Ascending aorta (tissue), 2 donors: ENCODE measurements around the gene LRP1B. TPM values are rescaled to one million over a fixed set of nuclear protein-coding genes. Genes with fewer than 3 reads are reported as not detected.

ENCODE experiments used
- DNase-seq, 2 donors: peaks; one replicate each; pipeline ENCODE4 v3.0.0-alpha.2; 2019; ENCODE audit warnings: low spot score in 2 of 2
- H3K27ac ChIP-seq, 2 donors: fragments of 200-600 bp; sonication (generic); one replicate each; pipeline ENCODE4 v1.5.1; 2016 to 2017; ENCODE audit warnings: mild to moderate bottlenecking in 1 of 2
- H3K27me3 ChIP-seq: fragments of 200-600 bp; sonication (generic); one replicate; pipeline ENCODE4 v1.5.1; 2017
- H3K36me3 ChIP-seq, 2 donors: fragments of 200-600 bp; sonication (generic); one replicate each; pipeline ENCODE4 v1.5.1; 2016
- H3K4me1 ChIP-seq, 2 donors: fragments of 200-600 bp; sonication (generic); one replicate each; pipeline ENCODE4 v1.5.1; 2016 to 2017; ENCODE audit warnings: mild to moderate bottlenecking in 1 of 2
- H3K4me3 ChIP-seq, 2 donors: fragments of 200-600 bp; sonication (generic); one replicate each; pipeline ENCODE4 v1.5.1; 2016 to 2017; ENCODE audit warnings: mild to moderate bottlenecking in 1 of 2
- H3K9me3 ChIP-seq, 2 donors: fragments of 200-600 bp; sonication (generic); one replicate each; pipeline ENCODE4 v1.5.1; 2016
- intact Hi-C: fragments of 100-400 bp; cut with DNase I; formaldehyde crosslinking; loops from one replicate; pipeline ENCODE4 v1.15.1; 2023
- total RNA-seq: library from RNA; depleted of rRNA; stranded (reverse); fragments of >200 nt; gene quantifications from one replicate; pipeline ENCODE4 v1.1.0, GENCODE V29; 2016
- TF ChIP-seq, protein P1 (sequence below), 3 experiments: fragments of 200-600 bp in 2 of 3; fragments of 450-650 bp in 1 of 3; sonication (generic) in 2 of 3; IDR thresholded peaks; one replicate each; pipeline ENCODE4 v1.5.1; 2016 to 2019; ENCODE audit warnings: antibody characterized with exemption in 3 of 3, mild to moderate bottlenecking in 1 of 3, moderate library complexity in 1 of 3

LRP1B gene
- total RNA-seq, 1 donor from 2014 or later: not detected

DNA sequence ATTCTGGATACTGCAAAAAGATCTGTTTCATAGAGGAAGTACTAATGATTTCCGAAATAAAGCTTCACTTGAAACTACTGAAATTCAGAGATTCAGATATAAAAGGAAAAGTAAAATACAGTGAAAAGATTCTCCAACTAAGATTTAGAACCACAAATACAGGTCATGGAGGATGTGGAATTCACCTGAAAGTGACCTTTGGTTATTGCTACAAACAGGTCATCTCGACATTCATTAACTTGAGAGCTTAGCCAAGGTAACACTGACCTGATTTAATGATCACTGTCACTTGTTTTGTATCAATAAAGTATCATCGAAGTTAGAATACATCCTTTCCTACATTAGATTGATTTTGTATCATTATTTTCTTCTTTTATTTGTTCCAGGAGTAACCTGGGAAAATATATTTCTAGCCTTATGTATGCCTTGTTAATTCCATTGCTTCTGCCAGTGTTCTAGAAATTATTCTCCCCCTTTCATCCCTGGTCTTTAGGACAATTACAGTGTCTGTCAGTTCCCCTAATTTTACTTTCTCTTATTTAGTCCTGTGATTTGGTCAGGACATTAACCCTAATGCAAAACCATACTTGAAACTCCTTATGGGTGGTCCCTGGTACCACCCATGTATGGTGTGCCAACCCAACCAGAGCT is 420.1 kb downstream of the LRP1B start:
- no peaks in the 10 kb centered on the region for H3K9me3 ChIP-seq
- no peak overlapping the region for H3K4me3 ChIP-seq
- DNase-seq: no peak
- no peak overlapping the region for H3K27ac ChIP-seq
- no peaks in the 10 kb centered on the region for H3K27me3 ChIP-seq
- TF ChIP-seq, protein P1, sequence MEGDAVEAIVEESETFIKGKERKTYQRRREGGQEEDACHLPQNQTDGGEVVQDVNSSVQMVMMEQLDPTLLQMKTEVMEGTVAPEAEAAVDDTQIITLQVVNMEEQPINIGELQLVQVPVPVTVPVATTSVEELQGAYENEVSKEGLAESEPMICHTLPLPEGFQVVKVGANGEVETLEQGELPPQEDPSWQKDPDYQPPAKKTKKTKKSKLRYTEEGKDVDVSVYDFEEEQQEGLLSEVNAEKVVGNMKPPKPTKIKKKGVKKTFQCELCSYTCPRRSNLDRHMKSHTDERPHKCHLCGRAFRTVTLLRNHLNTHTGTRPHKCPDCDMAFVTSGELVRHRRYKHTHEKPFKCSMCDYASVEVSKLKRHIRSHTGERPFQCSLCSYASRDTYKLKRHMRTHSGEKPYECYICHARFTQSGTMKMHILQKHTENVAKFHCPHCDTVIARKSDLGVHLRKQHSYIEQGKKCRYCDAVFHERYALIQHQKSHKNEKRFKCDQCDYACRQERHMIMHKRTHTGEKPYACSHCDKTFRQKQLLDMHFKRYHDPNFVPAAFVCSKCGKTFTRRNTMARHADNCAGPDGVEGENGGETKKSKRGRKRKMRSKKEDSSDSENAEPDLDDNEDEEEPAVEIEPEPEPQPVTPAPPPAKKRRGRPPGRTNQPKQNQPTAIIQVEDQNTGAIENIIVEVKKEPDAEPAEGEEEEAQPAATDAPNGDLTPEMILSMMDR (IDR thresholded peaks at IDR 0.05): no peak
- intact Hi-C loops: no loop called here
- H3K4me1 ChIP-seq: no peaks in the 10 kb centered on the region
- no peaks in the 10 kb centered on the region for H3K36me3 ChIP-seq

- intact Hi-C loops: no loop called here
- no peak for DNase-seq
Observed at GRCh38 chr2:141709756-141710155, 421.1 kb downstream of the LRP1B start.

DNA sequence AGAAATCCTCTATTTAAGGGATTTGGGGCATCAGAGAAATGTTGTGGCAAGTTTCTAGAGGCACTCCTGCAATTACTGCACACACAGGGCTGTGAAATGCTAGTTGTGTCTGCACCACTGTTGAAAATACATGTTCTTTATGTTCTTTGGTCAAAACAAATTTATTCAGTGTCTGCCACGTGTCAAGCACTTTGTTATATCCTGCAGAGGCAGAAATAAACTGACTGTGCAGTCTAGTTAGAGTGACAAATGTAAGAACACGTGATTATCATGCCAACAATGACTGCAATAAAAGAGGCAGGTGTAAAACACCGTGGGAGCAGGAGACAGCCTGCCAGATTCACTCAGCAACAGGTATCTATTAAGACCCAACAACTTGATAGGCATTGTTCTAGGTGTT is 423.3 kb downstream of the LRP1B start:
- H3K4me1 ChIP-seq: no peaks in the 10 kb centered on the region
- TF ChIP-seq, protein P1 (IDR thresholded peaks at IDR 0.05): no peak
- no peaks in the 10 kb centered on the region for H3K27me3 ChIP-seq
- intact Hi-C loops: no loop called here
- no peaks in the 10 kb centered on the region for H3K9me3 ChIP-seq
- H3K4me3 ChIP-seq: no peak overlapping the region
- H3K27ac ChIP-seq: no peak overlapping the region
- no peak for DNase-seq
- H3K36me3 ChIP-seq: no peaks in the 10 kb centered on the region

More at GRCh38 chr2:141709756-141710155, 421.1 kb downstream of the LRP1B start:
- no peaks in the 10 kb centered on the region for H3K4me1 ChIP-seq
- no peak overlapping the region for H3K4me3 ChIP-seq
- TF ChIP-seq, protein P1 (IDR thresholded peaks at IDR 0.05): no peak
- no peaks in the 10 kb centered on the region for H3K36me3 ChIP-seq
- H3K27ac ChIP-seq: no peak overlapping the region
- H3K9me3 ChIP-seq: no peaks in the 10 kb centered on the region
- no peaks in the 10 kb centered on the region for H3K27me3 ChIP-seq

DNA sequence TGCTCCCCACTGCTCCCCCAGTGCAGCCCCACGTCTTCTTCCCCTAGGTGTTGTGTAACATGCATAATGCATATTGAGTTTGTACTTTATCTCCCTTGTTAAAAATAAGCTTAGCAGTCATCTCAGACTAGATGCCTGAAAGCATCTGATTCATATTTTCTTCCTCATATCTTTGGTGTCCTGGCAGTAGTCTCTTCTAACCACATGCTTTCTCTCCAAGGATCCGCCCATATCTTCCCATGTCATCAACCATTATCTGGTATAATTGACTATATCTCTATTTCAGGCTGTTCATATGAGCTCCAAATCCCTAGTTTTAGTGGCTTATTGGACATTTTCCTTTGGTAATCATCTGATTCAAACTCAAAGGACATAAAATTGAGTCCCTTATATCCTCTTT is 426.3 kb downstream of the LRP1B start:
- no peak overlapping the region for H3K4me3 ChIP-seq
- TF ChIP-seq, protein P1 (IDR thresholded peaks at IDR 0.05): no peak
- no peaks in the 10 kb centered on the region for H3K9me3 ChIP-seq
- H3K27ac ChIP-seq: no peak overlapping the region
- H3K4me1 ChIP-seq: no peaks in the 10 kb centered on the region
- no peaks in the 10 kb centered on the region for H3K36me3 ChIP-seq
- no peak for DNase-seq
- intact Hi-C loops: no loop called here
- no peaks in the 10 kb centered on the region for H3K27me3 ChIP-seq

DNA sequence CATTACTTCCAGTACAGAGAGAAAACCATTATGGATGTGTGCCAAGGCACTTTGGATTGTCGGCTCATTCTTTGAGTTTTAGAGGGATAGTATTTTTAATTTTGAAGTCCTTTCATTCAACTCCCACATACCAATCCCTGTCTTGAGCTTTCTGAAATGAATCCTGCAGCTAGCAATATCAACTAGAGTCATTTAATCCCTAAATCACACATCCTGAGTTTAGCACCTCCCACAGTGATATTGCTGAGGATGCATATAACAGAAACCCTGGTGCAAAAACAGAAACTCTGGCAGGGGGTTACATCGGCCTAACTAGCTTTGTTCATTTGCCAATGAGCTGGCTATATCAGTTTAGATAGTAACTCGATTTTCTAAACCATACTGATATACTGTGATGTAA is 427.3 kb downstream of the LRP1B start:
- H3K36me3 ChIP-seq: no peaks in the 10 kb centered on the region
- TF ChIP-seq, protein P1 (IDR thresholded peaks at IDR 0.05): no peak
- H3K27me3 ChIP-seq: no peaks in the 10 kb centered on the region
- no peaks in the 10 kb centered on the region for H3K4me1 ChIP-seq
- no peak overlapping the region for H3K4me3 ChIP-seq
- H3K27ac ChIP-seq: no peak overlapping the region
- H3K9me3 ChIP-seq: no peaks in the 10 kb centered on the region
- no peak for DNase-seq
- intact Hi-C loops: no loop called here

- TF ChIP-seq, protein P1 (IDR thresholded peaks at IDR 0.05): no peak
- intact Hi-C loops: no loop called here
- DNase-seq: no peak
- H3K4me3 ChIP-seq: no peak overlapping the region
- H3K36me3 ChIP-seq: no peaks in the 10 kb centered on the region
- H3K27ac ChIP-seq: no peak overlapping the region
- no peaks in the 10 kb centered on the region for H3K9me3 ChIP-seq
- H3K27me3 ChIP-seq: no peaks in the 10 kb centered on the region
- H3K4me1 ChIP-seq: no peaks in the 10 kb centered on the region
Observed at GRCh38 chr2:141701618-141702017, 429.2 kb downstream of the LRP1B start.
